Epithelial cell of esophagus (primary cell): ENCODE data around the gene TMEM43.

Experiments
- DNase-seq: peaks from one replicate; pipeline ENCODE4 v3.0.0; 2010; ENCODE audit warnings: low read depth
- H3K4me3 ChIP-seq: 2 replicates; pipeline ENCODE4 v1.5.1; 2011; ENCODE audit warnings: mild to moderate bottlenecking, low read length, control low read depth
- TF ChIP-seq, protein P1 (sequence below): IDR thresholded peaks from 2 replicates; pipeline ENCODE4 v1.5.1; 2011; ENCODE audit warnings: low read depth, mild to moderate bottlenecking, low read length, control low read depth, inconsistent platforms; ENCODE audit not compliant: insufficient read depth; ENCODE audit errors: missing control alignments

Gene TMEM43

DNA sequence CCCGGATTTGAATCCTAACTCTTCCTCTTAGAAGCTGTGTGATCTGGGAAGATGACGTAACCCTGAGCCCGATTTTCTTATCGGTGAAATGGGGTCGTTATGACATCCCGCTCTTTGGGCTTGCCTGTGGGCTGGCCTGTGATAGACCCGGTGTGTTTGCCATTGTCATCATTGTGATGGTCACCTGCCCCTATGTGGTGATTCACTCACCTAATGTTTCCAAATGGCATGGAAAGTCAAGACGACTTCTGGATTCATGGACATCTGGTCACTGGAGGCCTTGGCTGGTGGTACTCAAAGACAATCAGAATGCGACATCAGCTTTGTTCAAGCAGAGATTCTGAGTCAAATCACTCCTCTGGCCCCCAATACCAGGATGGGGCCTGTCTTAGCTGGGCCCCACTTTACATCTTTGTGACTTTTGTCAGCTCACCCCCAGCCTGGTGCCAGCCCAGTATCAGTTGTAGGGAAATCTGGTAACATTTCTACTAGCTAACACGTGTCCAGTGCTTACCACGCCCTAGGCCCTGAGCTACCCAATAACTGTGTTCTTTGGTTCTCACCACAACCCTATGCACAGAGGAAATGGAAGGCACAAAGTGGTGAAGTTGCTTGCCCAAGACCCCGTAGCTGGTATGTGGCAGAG lies 2.8 kb downstream of the TMEM43 start:
- H3K4me3 ChIP-seq: no peak overlapping the region
- TF ChIP-seq, protein P1, sequence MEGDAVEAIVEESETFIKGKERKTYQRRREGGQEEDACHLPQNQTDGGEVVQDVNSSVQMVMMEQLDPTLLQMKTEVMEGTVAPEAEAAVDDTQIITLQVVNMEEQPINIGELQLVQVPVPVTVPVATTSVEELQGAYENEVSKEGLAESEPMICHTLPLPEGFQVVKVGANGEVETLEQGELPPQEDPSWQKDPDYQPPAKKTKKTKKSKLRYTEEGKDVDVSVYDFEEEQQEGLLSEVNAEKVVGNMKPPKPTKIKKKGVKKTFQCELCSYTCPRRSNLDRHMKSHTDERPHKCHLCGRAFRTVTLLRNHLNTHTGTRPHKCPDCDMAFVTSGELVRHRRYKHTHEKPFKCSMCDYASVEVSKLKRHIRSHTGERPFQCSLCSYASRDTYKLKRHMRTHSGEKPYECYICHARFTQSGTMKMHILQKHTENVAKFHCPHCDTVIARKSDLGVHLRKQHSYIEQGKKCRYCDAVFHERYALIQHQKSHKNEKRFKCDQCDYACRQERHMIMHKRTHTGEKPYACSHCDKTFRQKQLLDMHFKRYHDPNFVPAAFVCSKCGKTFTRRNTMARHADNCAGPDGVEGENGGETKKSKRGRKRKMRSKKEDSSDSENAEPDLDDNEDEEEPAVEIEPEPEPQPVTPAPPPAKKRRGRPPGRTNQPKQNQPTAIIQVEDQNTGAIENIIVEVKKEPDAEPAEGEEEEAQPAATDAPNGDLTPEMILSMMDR: no peak
- no peak for DNase-seq

GRCh38 chr3:14128724-14129123 lies 3.9 kb downstream of the TMEM43 start:
- H3K4me3 ChIP-seq: no peak overlapping the region
- no peak for DNase-seq
- TF ChIP-seq, protein P1: no peak

DNA sequence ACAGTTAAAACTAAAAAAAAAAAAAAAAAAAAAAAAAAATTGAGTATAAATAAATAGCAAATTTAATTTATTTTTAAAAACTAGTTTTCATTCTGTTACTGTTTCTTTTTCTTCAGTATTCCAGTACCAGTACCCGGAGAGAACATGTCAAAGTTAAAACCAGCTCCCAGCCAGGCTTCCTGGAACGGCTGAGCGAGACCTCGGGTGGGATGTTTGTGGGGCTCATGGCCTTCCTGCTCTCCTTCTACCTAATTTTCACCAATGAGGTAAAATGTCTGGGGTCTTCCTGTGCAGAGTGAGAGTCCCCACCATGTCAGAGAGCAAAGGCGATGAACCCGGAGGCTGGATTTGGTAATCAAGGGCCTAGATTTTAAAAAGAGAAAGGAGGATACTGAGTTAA lies 4.4 kb downstream of the TMEM43 start:
- no peak for DNase-seq
- TF ChIP-seq, protein P1: no peak
- no peak overlapping the region for H3K4me3 ChIP-seq

DNA sequence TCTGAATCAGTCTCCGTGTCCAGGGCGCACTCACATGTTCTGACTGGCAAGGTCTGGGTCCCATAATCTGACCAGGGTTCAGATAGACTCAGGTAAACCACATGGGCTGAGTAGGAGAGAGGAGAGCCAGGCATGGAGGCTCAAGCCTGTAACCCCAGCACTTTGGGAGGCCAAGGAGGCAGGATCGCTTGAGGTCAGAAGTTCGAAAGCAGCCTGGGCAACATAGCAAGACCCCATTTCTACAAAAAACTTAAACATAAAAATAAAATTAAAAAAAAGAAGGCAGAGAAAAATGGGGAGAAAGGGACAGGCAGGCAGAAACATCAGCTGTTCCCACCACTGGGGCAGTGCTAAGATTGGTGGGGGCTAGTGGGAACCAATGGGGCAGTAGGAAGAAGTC lies 5.4 kb downstream of the TMEM43 start:
- no peak for DNase-seq
- TF ChIP-seq, protein P1: no peak
- no peak overlapping the region for H3K4me3 ChIP-seq

GRCh38 chr3:14130707-14131106 lies 5.9 kb downstream of the TMEM43 start:
- no peak overlapping the region for H3K4me3 ChIP-seq
- TF ChIP-seq, protein P1: no peak
- DNase-seq: no peak

DNA sequence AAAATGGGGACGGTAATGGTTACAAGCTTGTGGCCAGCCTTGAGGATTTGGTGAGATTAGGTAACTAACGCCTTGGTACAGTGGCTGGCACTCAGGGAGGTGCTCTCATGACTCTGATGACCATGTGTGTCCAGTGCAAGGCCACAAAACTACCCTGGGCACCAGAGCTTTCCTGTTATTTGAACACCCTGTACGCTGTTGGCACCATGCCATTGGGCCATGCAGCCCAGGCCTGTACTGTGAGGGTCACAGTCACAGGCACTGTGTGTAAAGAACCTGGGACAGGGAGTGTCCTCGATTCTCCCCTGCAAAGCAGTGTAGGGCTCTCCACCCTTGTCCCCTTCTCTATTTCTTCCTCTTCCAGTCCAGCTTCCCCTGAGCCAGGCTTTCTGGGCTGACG lies 6.3 kb downstream of the TMEM43 start:
- no peak overlapping the region for H3K4me3 ChIP-seq
- no peak for DNase-seq
- TF ChIP-seq, protein P1: no peak

DNA sequence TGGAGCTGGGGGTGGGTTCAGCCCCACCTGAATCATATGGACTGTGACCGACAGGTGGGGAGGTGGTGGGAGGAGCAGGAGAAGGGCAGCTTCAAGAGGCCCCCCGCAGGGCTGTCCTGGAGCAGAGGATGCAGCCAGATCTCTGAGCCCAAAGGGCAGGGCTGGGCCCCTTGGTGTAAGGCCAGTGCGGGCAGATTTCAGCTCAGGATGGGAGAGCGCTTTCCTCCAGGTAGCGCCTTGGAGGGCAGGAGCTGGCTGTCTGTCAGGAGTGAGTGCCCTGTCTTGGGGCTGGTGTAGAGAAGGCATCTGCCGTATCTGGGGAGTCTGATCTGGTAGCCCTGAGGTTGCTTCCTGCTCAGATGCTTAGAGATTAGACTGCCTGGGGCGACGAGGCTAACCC lies 7.3 kb downstream of the TMEM43 start:
- no peak overlapping the region for H3K4me3 ChIP-seq
- DNase-seq: no peak
- TF ChIP-seq, protein P1: no peak
